ENCODE measurements around the gene CUZD1. TPM values are rescaled to one million over a fixed set of nuclear protein-coding genes. Genes with fewer than 3 reads are reported as not detected.

CUZD1 gene, protein sequence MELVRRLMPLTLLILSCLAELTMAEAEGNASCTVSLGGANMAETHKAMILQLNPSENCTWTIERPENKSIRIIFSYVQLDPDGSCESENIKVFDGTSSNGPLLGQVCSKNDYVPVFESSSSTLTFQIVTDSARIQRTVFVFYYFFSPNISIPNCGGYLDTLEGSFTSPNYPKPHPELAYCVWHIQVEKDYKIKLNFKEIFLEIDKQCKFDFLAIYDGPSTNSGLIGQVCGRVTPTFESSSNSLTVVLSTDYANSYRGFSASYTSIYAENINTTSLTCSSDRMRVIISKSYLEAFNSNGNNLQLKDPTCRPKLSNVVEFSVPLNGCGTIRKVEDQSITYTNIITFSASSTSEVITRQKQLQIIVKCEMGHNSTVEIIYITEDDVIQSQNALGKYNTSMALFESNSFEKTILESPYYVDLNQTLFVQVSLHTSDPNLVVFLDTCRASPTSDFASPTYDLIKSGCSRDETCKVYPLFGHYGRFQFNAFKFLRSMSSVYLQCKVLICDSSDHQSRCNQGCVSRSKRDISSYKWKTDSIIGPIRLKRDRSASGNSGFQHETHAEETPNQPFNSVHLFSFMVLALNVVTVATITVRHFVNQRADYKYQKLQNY
- 0.30 and 0.52 TPM in 2 replicates for total RNA-seq

DNA sequence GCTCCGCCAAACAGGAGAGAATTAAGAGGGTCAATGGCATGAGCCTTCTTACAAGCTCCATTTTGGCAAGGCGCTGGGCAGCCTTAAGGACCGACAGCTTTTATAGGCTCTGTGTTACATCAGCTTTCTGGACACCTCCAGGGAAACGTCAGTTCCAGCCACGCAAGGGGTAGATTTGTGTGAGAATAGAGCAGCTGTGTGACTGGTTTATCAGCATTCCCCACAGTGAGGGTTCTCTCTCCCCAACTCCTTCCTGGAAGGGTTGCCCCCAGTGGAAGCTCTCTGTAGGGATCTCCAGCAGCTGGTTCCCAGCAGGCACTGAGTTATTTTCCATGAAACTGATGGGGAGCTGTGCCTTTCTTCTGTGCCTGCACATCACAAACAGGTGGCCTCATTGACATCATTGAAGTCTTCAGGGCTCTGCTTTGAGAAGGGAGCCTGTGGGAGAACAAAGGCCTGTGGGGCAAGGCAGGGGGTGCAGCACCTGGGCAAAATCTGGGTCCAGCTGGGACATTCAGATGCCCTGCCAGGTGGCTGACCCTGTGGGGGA lies at the start of gene CUZD1:
Gene CUZD1 (minus strand): TSS at position 75 of the 550 bp plus-strand sequence. CDS start 14 bp downstream, at position 61.

DNA sequence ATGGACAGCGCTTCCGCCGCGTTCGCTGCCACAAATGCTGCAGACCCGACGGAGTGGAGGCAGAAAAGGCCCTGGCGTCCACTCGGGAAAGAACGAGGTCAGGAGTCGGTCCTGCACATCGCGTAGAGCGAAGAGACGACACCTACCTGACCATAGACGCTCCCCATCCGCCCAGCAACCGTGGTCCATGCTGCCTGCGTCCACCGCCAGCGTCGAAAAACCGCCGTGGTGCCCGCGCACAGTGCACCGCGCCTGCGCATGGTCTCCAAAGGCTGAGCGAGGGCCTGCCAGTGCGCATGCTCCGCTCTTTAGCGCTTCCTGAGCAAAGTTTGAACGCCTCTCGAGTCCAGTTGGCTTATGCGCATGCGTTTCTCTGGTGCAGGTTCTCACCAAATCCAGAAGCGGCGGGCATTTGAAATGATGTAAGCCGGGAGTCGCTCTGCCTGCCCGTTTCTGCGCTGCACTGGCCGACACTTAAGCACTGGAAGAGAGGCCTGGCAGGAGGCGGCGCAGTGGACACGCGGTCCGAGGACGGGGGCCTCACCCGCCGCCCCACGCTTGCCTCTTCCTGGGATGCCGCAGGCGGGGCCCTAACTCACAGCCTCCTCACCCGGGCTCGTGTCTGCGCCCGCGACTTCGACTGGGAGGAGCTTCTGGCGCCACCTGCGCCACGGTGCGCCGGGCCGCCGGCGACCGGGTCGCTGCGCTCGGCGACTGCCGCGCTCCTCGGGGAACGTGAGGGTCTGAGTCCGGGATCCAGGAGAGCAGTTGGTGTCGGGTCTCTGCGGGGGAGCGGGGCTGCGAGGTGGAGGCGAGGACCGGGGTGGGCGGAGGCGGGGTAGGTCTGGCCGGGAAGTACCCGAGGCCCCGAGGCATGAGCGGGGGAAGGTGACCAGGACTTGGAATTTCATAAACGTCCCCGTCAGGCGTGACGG lies 33.9 kb upstream of the CUZD1 start, which contains the start of gene FAM24B:
Gene FAM24B (minus strand): TSS at position 243 of the 935 bp plus-strand sequence. CDS start 29,066 bp downstream, outside the sequence.

Other genes starting within 250 kb of the CUZD1 start
- gene C10orf120, start 146.0 kb downstream of the CUZD1 start, total RNA-seq, result not detected in 2 replicates
- gene FAM24B, start 33.7 kb upstream of the CUZD1 start, total RNA-seq, result 2.2 and 2.7 TPM in 2 replicates
- gene FAM24A, start 64.8 kb upstream of the CUZD1 start, total RNA-seq, result not detected in 2 replicates
- gene C10orf88, start 108.4 kb upstream of the CUZD1 start, total RNA-seq, result 12.3 and 19.0 TPM in 2 replicates
- 2.9 and 4.1 TPM in 2 replicates for gene PSTK, start 134.5 kb upstream of the CUZD1 start, total RNA-seq
- gene IKZF5, start 162.9 kb upstream of the CUZD1 start, total RNA-seq, result 3.3 and 3.8 TPM in 2 replicates
- gene ACADSB, start 163.1 kb upstream of the CUZD1 start, total RNA-seq, result 4.9 and 6.2 TPM in 2 replicates

Data from smooth muscle cell of the pulmonary artery (primary cell).